BJ (cell line): ENCODE measurements around the gene PPP1R2B. TPM values are rescaled to one million over a fixed set of nuclear protein-coding genes. Genes with fewer than 3 reads are reported as not detected.

Experiments
- CTCF ChIA-PET: fragments of 350-600 bp; formaldehyde crosslinking; extraction: SDS; loops from one replicate; lab custom pipeline; 2021; ENCODE audit warnings: antibody characterized with exemption, inconsistent platforms; lab: Yijun Ruan, JAX
- POLR2A ChIA-PET: fragments of 300-600 bp; sonication (Branson Sonifier 250); formaldehyde crosslinking; extraction: SDS; loops from one replicate; lab custom pipeline; 2021; ENCODE audit warnings: antibody characterized with exemption; lab: Charles Lee
- DNase-seq: peaks from one replicate; pipeline ENCODE4 v3.0.0-alpha.2; 2011; ENCODE audit warnings: low read depth
- H3K27me3 ChIP-seq: 2 replicates; pipeline ENCODE4 v1.6.0; 2011; ENCODE audit warnings: low read length; ENCODE audit not compliant: control insufficient read depth, insufficient read depth
- H3K36me3 ChIP-seq: 2 replicates; pipeline ENCODE4 v1.5.1; 2011; ENCODE audit warnings: low read length; ENCODE audit not compliant: control insufficient read depth, insufficient read depth
- H3K4me3 ChIP-seq: 2 replicates; pipeline ENCODE4 v1.5.1; 2011; ENCODE audit warnings: low read depth, mild to moderate bottlenecking, control low read depth, low read length
- polyA plus RNA-seq: library from polyadenylated mRNA; depleted of rRNA; stranded (reverse); fragments of >200 nt; gene quantifications from 2 replicates; pipeline ENCODE4 v1.2.3, GENCODE V29; 2011; rRNA removed
- small RNA-seq: library from RNA; depleted of rRNA; stranded (forward); fragments of <200 nt; gene quantifications from one replicate; pipeline ENCODE3, GENCODE V24; 2012; ENCODE audit warnings: low replicate concordance, low read depth; ENCODE audit not compliant: insufficient read length
- TF ChIP-seq, protein P1 (sequence below): IDR thresholded peaks from 2 replicates; pipeline ENCODE4 v1.5.1; 2011; ENCODE audit warnings: low read depth, mild to moderate bottlenecking, control low read depth, inconsistent platforms, low read length, moderate library complexity; ENCODE audit not compliant: insufficient read depth

The PPP1R2B gene
- polyA plus RNA-seq, 1 experiment: 0.06 TPM

DNA sequence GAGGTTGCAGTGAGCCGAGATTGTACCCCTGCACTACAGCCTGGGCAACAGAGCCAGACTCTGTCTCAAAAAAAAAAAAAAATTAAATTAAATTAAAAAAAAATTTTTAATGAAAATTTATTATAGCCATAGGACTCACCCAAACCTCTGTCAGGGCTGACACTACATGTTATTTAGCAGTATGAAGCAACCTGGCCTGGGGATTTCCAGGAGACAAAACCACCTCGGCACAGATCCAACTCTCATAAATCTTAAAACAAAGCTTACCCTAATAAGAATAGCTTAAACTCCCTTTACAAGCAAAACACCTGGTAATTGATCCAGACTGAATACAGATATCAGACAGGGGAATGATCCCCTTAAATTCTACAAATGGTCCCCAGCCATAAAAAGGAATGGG is 38.4 kb downstream of the PPP1R2B start:
- CTCF ChIA-PET: no interaction called here

DNA sequence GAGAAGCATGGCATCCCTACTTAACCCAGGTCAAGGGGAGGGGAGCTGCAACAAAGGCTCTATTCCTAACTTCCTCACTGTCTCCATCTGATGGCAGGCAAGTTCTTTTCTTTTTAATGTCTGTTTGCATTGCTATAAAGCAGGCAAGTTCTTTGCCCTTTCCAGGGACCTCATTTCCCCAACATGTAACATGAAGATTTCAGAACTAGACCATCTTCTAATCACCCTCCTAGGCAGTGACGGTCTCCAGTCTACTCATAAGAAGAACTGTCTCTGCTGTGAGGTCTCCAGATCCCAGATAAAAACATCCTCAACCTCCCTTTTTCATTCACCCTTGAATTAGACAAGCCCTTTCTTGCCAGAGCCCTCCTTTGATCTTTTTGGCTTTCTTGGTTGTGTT is 42.1 kb downstream of the PPP1R2B start:
- CTCF ChIA-PET: no interaction called here
- no peak for DNase-seq
- Histone ChIP-seq H3K4me3 (no peak overlapping the region), H3K27me3 (no peaks in the 10 kb centered on the region), H3K36me3 (no peaks in the 10 kb centered on the region)
- TF ChIP-seq, protein P1, sequence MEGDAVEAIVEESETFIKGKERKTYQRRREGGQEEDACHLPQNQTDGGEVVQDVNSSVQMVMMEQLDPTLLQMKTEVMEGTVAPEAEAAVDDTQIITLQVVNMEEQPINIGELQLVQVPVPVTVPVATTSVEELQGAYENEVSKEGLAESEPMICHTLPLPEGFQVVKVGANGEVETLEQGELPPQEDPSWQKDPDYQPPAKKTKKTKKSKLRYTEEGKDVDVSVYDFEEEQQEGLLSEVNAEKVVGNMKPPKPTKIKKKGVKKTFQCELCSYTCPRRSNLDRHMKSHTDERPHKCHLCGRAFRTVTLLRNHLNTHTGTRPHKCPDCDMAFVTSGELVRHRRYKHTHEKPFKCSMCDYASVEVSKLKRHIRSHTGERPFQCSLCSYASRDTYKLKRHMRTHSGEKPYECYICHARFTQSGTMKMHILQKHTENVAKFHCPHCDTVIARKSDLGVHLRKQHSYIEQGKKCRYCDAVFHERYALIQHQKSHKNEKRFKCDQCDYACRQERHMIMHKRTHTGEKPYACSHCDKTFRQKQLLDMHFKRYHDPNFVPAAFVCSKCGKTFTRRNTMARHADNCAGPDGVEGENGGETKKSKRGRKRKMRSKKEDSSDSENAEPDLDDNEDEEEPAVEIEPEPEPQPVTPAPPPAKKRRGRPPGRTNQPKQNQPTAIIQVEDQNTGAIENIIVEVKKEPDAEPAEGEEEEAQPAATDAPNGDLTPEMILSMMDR: no peak
- POLR2A ChIA-PET: no interaction called here

More for the DNA sequence above, 38.4 kb downstream of the PPP1R2B start:
- DNase-seq: no peak
- no peaks in the 10 kb centered on the region for H3K36me3 ChIP-seq
- POLR2A ChIA-PET: no interaction called here
- TF ChIP-seq, protein P1: no peak
- H3K27me3 ChIP-seq: no peaks in the 10 kb centered on the region
- H3K4me3 ChIP-seq: no peak overlapping the region

DNA sequence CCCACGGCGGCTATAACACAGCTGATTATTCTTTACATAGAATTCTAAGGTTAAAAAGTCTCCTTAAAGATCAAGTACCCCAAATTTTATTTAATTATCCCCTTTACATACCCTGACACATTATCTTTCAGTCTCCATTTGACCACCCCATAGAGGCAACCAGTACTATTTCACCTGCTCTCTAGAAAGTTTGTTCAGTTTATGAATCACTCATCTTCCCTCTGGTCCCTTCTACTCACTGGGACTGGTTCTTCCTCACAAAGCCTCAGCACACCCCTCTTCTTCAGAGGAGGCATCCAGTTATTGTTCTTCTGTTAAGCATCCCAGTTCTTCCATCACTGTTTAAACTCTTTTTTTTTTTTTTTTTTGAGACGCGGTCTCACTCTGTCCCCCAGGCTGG is 42.8 kb downstream of the PPP1R2B start:
- Histone ChIP-seq H3K27me3 (no peaks in the 10 kb centered on the region), H3K36me3 (no peaks in the 10 kb centered on the region), H3K4me3 (no peak overlapping the region)
- no peak for DNase-seq
- ChIA-PET POLR2A (no interaction called here), CTCF (no interaction called here)
- TF ChIP-seq, protein P1: no peak

DNA sequence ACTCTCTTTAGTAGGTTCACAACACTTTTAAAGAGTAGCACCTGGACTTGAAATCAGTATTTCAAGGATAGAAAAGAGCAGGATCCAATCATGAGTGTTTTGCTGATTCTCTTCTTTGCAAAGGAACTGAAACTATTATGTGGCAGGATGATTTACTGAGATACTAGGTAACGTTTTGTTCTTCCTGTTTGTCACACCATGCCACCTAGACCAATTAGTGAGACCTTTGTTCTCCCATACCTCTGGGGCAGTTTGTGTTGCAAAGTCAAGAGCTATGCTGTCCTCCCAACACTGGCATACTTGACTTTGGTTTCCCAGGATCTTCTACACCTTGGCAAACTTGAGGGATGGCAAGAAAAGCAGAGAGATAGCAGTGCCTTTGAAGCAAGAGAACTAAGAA is 43.4 kb downstream of the PPP1R2B start:
- Histone ChIP-seq H3K27me3 (no peaks in the 10 kb centered on the region), H3K36me3 (no peaks in the 10 kb centered on the region), H3K4me3 (no peak overlapping the region)
- TF ChIP-seq, protein P1: no peak
- no peak for DNase-seq
- CTCF ChIA-PET: no interaction called here
- POLR2A ChIA-PET: no interaction called here

DNA sequence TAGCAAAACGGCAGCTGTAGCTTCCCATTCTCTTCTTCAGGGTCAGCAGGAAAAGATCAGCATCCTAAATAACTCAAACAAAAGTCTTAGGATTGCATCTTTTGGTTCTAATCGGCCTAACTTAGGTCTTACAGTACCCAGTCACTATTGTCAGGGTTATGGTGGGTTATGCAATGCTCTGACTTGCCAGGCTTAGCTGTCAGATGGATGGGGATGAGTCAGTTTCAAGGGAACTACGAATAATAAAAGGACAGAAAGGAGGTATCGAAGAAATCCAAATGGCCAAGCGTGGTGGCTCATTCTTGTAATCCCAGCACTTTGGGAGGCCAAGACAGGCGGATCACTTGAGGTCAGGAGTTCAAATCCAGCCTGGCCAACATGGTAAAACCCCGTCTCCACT is 46.5 kb downstream of the PPP1R2B start:
- H3K27me3 ChIP-seq: no peaks in the 10 kb centered on the region
- H3K4me3 ChIP-seq: no peak overlapping the region
- ChIA-PET POLR2A (no interaction called here), CTCF (interaction anchor here (0.6 kb wide), 2 partner anchors 953 to 1943 kb away, joined by 3 read pairs; no protein-coding TSS in a partner anchor)
- no peaks in the 10 kb centered on the region for H3K36me3 ChIP-seq
- DNase-seq: no peak
- TF ChIP-seq, protein P1: no peak

Small RNA genes lying within 50 kb of the gene (small RNA-seq; reads per million reads assigned to genes)
- not detected for gene RNU6-556P

Other genes starting within 250 kb of the PPP1R2B start
- gene TIMD4, start 112.9 kb downstream of the PPP1R2B start, polyA plus RNA-seq: not detected in 2 replicates
- gene HAVCR1, start 208.8 kb downstream of the PPP1R2B start, polyA plus RNA-seq: not detected in 2 replicates